K562 (cell line): ENCODE measurements around the gene LZTR1. TPM values are rescaled to one million over a fixed set of nuclear protein-coding genes. Genes with fewer than 3 reads are reported as not detected.

Experiments used
- ELF1 ChIP-seq: fragments of 200-800 bp; sonication (Bioruptor generic); IDR thresholded peaks from 2 replicates; pipeline ENCODE4 v1.6.1; 2016; ENCODE audit warnings: missing genetic modification characterization, missing compliant biosample characterization
- MAFF ChIP-seq: IDR thresholded peaks from 2 replicates; pipeline ENCODE4 v1.6.1; 2012; ENCODE audit warnings: low read length, improper control_type of control experiment
- MBD2 ChIP-seq: sonication (generic); IDR thresholded peaks from 2 replicates; pipeline ENCODE4 v1.6.1; 2016; ENCODE audit warnings: low read depth, borderline replicate concordance
- NCOA6 ChIP-seq: fragments of 450-650 bp; IDR thresholded peaks from 2 replicates; pipeline ENCODE4 v1.6.1; 2017; ENCODE audit warnings: mild to moderate bottlenecking
- NEUROD1 ChIP-seq: fragments of 150-350 bp; IDR thresholded peaks from 2 replicates; pipeline ENCODE4 v1.6.1; 2014; ENCODE audit warnings: borderline replicate concordance, low read length, low read depth; ENCODE audit not compliant: partially characterized antibody
- NR0B1 ChIP-seq: fragments of 450-650 bp; IDR thresholded peaks from one replicate; pipeline ENCODE4 v1.6.1; 2018; ENCODE audit warnings: mild to moderate bottlenecking, moderate library complexity; ENCODE audit not compliant: partially characterized antibody
- PCBP2 ChIP-seq: fragments of 200-400 bp; formaldehyde crosslinking; IDR thresholded peaks from 2 replicates; pipeline ENCODE4 v1.6.1; 2018; ENCODE audit warnings: low read length, low read depth, mild to moderate bottlenecking, moderate library complexity; ENCODE audit not compliant: poor library complexity, severe bottlenecking
- SFPQ ChIP-seq: fragments of 200-400 bp; formaldehyde crosslinking; IDR thresholded peaks from 2 replicates; pipeline ENCODE4 v1.6.1; 2017; ENCODE audit warnings: mild to moderate bottlenecking, low read depth, low read length, moderate library complexity
- VEZF1 ChIP-seq: fragments of 200-800 bp; sonication (Bioruptor generic); IDR thresholded peaks from 2 replicates; pipeline ENCODE4 v1.6.1; 2017; ENCODE audit warnings: missing genetic modification characterization, missing compliant biosample characterization
- ZNF175 ChIP-seq: fragments of 200-800 bp; sonication (Bioruptor generic); IDR thresholded peaks from 2 replicates; pipeline ENCODE4 v1.6.1; 2016; ENCODE audit warnings: low read depth, mild to moderate bottlenecking, missing genetic modification characterization, missing compliant biosample characterization
- ZNF3 ChIP-seq: fragments of 250-450 bp; sonication (Bioruptor Pico); IDR thresholded peaks from 2 replicates; pipeline ENCODE4 v1.5.0; 2021; ENCODE audit warnings: mild to moderate bottlenecking, moderate library complexity
- polyA plus RNA-seq, 8 experiments: library from polyadenylated mRNA; depleted of rRNA in 4 of 8; stranded (reverse) in 5 of 8; unstranded in 3 of 8; fragments of >200 nt; fragmentation: Nextera tagmentation in 2 of 8; fragmentation: Illumina TruSeq in 1 of 8; extraction: Ambion mirVana in 2 of 8; extraction: Trizol in 1 of 8; gene quantifications; 2 replicates each; pipeline versions ENCODE4 v1.2.1 to v1.2.3, GENCODE V29; 2011 to 2014; ENCODE audit warnings: inconsistent platforms in 1 of 8, missing spikeins in 1 of 8
- total RNA-seq, 7 experiments: library from RNA; depleted of rRNA in 6 of 7; stranded (reverse); fragments of >200 nt in 6 of 7; fragmentation: Illumina TruSeq in 2 of 7; extraction: Trizol in 2 of 7; gene quantifications; 2 replicates each; pipeline versions ENCODE4 v1.2.1 to v1.2.3, GENCODE V29; 2011 to 2021; ENCODE audit warnings: low replicate concordance in 1 of 7
- TF ChIP-seq, protein P1 (sequence below): IDR thresholded peaks from 2 replicates; pipeline ENCODE4 v1.6.1; 2016; ENCODE audit warnings: missing genetic modification characterization, missing compliant biosample characterization
- TF ChIP-seq, protein P2 (sequence below), 2 experiments: fragments of 150-350 bp in 1 of 2; IDR thresholded peaks; 2 replicates each; pipeline ENCODE4 v1.6.1; 2012 to 2016; ENCODE audit warnings: low read depth in 2 of 2, low read length in 2 of 2, mild to moderate bottlenecking in 1 of 2, moderate library complexity in 1 of 2

Gene LZTR1
- total and polyA plus RNA-seq, 9 of the 15 experiments (the other 6 are each of a cell fraction or from before 2014, with no cell fraction given): 2.2 to 135 (median 63.0) TPM

- TF ChIP-seq, protein P1, sequence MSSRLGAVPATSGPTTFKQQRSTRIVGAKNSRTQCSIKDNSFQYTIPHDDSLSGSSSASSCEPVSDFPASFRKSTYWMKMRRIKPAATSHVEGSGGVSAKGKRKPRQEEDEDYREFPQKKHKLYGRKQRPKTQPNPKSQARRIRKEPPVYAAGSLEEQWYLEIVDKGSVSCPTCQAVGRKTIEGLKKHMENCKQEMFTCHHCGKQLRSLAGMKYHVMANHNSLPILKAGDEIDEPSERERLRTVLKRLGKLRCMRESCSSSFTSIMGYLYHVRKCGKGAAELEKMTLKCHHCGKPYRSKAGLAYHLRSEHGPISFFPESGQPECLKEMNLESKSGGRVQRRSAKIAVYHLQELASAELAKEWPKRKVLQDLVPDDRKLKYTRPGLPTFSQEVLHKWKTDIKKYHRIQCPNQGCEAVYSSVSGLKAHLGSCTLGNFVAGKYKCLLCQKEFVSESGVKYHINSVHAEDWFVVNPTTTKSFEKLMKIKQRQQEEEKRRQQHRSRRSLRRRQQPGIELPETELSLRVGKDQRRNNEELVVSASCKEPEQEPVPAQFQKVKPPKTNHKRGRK (tag): no peak
- TF ChIP-seq NCOA6 (no peak), NEUROD1 (no peak), MAFF (peak; percentile 7; the same call in 1 of the 2 replicates), ELF1 (tag) (no peak), NR0B1 (no peak), PCBP2 (no peak), SFPQ (no peak), VEZF1 (CRISPR knock-in tag) (no peak), ZNF3 (CRISPR knock-in tag) (no peak), MBD2 (no peak), ZNF175 (CRISPR knock-in tag) (no peak)
- TF ChIP-seq, protein P2, sequence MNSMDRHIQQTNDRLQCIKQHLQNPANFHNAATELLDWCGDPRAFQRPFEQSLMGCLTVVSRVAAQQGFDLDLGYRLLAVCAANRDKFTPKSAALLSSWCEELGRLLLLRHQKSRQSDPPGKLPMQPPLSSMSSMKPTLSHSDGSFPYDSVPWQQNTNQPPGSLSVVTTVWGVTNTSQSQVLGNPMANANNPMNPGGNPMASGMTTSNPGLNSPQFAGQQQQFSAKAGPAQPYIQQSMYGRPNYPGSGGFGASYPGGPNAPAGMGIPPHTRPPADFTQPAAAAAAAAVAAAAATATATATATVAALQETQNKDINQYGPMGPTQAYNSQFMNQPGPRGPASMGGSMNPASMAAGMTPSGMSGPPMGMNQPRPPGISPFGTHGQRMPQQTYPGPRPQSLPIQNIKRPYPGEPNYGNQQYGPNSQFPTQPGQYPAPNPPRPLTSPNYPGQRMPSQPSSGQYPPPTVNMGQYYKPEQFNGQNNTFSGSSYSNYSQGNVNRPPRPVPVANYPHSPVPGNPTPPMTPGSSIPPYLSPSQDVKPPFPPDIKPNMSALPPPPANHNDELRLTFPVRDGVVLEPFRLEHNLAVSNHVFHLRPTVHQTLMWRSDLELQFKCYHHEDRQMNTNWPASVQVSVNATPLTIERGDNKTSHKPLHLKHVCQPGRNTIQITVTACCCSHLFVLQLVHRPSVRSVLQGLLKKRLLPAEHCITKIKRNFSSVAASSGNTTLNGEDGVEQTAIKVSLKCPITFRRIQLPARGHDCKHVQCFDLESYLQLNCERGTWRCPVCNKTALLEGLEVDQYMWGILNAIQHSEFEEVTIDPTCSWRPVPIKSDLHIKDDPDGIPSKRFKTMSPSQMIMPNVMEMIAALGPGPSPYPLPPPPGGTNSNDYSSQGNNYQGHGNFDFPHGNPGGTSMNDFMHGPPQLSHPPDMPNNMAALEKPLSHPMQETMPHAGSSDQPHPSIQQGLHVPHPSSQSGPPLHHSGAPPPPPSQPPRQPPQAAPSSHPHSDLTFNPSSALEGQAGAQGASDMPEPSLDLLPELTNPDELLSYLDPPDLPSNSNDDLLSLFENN (IDR thresholded peaks at IDR 0.05; ENCODE audit: low read depth in 2 of 2, low read length in 2 of 2): no peak
Observed at GRCh38 chr22:20946080-20946986, 35.8 kb upstream of the LZTR1 start (continued).
